Body of pancreas (tissue), 4 donors: ENCODE results near the gene GDF2. TPM values are rescaled to one million over a fixed set of nuclear protein-coding genes. Genes with fewer than 3 reads are reported as not detected.

ENCODE experiments used
- ATAC-seq: fragments of 150-250 bp; one replicate; pipeline ENCODE4 v1.9.1; 2016
- DNase-seq, 4 donors: peaks; one replicate each; pipeline ENCODE4 v3.0.0-alpha.2; 2019
- H3K27ac ChIP-seq, 4 donors: fragments of 200-600 bp; sonication (generic); 1 replicate in 3 of 4; 2 replicates in 1 of 4; pipeline versions ENCODE4 v1.5.1 to v1.6.1; 2016 to 2019; ENCODE audit warnings: mild to moderate bottlenecking in 1 of 4, mixed read lengths in 1 of 4, moderate library complexity in 1 of 4
- H3K27me3 ChIP-seq, 2 donors: fragments of 200-600 bp; sonication (generic); one replicate each; pipeline ENCODE4 v1.6.0; 2016; ENCODE audit warnings: mild to moderate bottlenecking in 1 of 2
- H3K36me3 ChIP-seq, 2 donors: fragments of 200-600 bp; sonication (generic); replicated peaks in 1 of 2; 2 replicates each; pipeline ENCODE4 v1.5.1; 2016; ENCODE audit warnings: low read depth in 2 of 2; ENCODE audit not compliant: insufficient read depth in 1 of 2
- H3K4me1 ChIP-seq: fragments of 200-600 bp; sonication (generic); one replicate; pipeline ENCODE4 v1.6.0; 2016
- H3K4me3 ChIP-seq, 2 donors: fragments of 200-600 bp; sonication (generic); 1 replicate in 1 of 2; 2 replicates in 1 of 2; pipeline ENCODE4 v1.5.1; 2016 to 2019
- H3K9me3 ChIP-seq, 3 donors: fragments of 200-600 bp; sonication (generic); 1 replicate in 2 of 3; 2 replicates in 1 of 3; pipeline ENCODE4 v1.5.1; 2016
- CTCF ChIP-seq, 7 experiments: fragments of 450-650 bp in 4 of 7; fragments of 200-600 bp in 3 of 7; sonication (generic) in 3 of 7; IDR thresholded peaks; one replicate each; pipeline ENCODE4 v1.5.1; 2016 to 2019; ENCODE audit warnings: antibody characterized with exemption in 7 of 7
- POLR2A ChIP-seq, 3 donors: fragments of 450-650 bp; IDR thresholded peaks; one replicate each; pipeline ENCODE4 v1.6.1; 2016; ENCODE audit warnings: antibody characterized with exemption in 3 of 3, mild to moderate bottlenecking in 2 of 3
- WGBS, 2 donors: methylation state at CpG; one replicate each; pipeline ENCODE4 v1.1.5; 2017; 5-methylcytosine and 5-hydroxymethylcytosine counted together
- intact Hi-C: fragments of 100-400 bp; cut with DNase I; formaldehyde crosslinking; loops from one replicate; pipeline ENCODE4 v1.15.1; 2023
- total RNA-seq, 2 donors: library from RNA; depleted of rRNA; stranded (reverse); fragments of >200 nt; gene quantifications; one replicate each; pipeline ENCODE4 v1.1.0, GENCODE V29; 2016

GDF2 gene
- total RNA-seq, 2 donors from 2014 or later = not detected

DNA sequence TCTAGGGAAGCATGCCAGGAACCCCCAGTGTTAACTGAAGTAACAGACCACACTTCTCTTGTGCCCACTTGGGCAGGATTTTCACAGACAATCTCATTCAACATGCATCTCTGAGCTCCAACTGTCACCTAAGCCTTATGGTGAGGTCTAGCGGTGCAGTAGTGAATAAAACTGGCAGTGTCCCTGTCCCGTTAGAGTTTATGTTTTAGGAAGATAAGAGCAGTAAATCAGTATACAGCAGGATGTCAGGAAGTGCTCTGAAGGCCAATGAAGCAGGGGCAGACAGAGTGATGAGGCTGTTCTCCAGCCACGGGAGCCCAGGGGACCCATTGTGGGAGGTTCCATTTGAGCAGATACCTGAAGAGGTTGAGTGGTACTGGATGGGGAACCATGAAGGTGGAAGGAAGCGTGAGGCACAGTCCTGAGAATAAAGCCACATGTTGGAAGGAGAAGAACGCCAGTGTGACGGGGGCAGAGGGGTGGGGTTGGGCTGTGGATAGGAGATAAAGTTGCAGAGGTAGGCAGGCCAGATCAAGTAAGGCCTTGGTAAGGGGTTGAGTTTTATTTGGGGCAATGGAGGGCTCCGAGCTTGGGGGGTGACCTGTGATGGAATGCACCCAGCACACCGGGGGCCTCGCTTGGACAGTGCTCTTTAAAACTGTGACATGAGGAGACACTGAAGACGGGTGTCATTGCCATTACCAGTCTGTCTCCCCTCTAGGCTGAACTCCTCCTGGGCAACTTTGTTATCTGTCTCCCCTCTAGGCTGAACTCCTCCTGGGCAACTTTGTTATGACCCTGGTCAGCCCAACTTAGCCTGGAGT lies 15.7 kb upstream of the GDF2 start:
- Histone ChIP-seq H3K27me3 (no peaks in the 10 kb centered on the region), H3K4me1 (peaks cover 95% of the 10 kb centered on the region), H3K27ac (peak overlapping the region; percentile 57 to 79 (median 64)), H3K9me3 (no peaks in the 10 kb centered on the region), H3K36me3 (no peaks in the 10 kb centered on the region), H3K4me3 (no peak overlapping the region)
- DNase-seq (peak; percentile 67 to 80 (median 76)), ATAC-seq (peak; percentile 54)
- WGBS, 2 donors = 29 to 41% methylated on average over 10 of the region's 10 CpGs
- intact Hi-C loops = no loop called here
- no peak for TF ChIP-seq CTCF (IDR thresholded peaks at IDR 0.05)
- TF ChIP-seq POLR2A (IDR thresholded peaks at IDR 0.05) = peak in 1 of 3 donors; percentile 32

GRCh38 chr10:47307381-47307780 lies 14.9 kb upstream of the GDF2 start:
- Histone ChIP-seq H3K27me3 (no peaks in the 10 kb centered on the region), H3K27ac (peak overlapping the region; percentile 32 to 79 (median 64)), H3K9me3 (no peaks in the 10 kb centered on the region), H3K4me1 (peaks cover 95% of the 10 kb centered on the region), H3K4me3 (no peak overlapping the region), H3K36me3 (no peaks in the 10 kb centered on the region)
- TF ChIP-seq CTCF (IDR thresholded peaks at IDR 0.05) (no peak), POLR2A (IDR thresholded peaks at IDR 0.05) (no peak)
- ATAC-seq (no peak), DNase-seq (no peak)
- WGBS, 2 donors = 87 to 89% methylated on average over 3 of the region's 3 CpGs
- intact Hi-C loops = no loop called here

- peak; percentile 45 to 65 (median 57) for DNase-seq
- H3K27me3 ChIP-seq = no peaks in the 10 kb centered on the region
- H3K36me3 ChIP-seq = peaks cover 0 to 1% of the 10 kb centered on the region in 2 donors
- intact Hi-C loops = no loop called here
- H3K27ac ChIP-seq = peak overlapping the region in 3 of 4 donors; percentile 55 to 83 (median 72)
- no peak for ATAC-seq
- 40 to 46% methylated on average over 9 of the region's 9 CpGs for WGBS, 2 donors
- TF ChIP-seq POLR2A (IDR thresholded peaks at IDR 0.05) (no peak), CTCF (IDR thresholded peaks at IDR 0.05) (no peak)
- H3K4me1 ChIP-seq = peaks cover 81% of the 10 kb centered on the region
- H3K9me3 ChIP-seq = no peaks in the 10 kb centered on the region
- H3K4me3 ChIP-seq = no peak overlapping the region
Measured at GRCh38 chr10:47308775-47309174, 13.5 kb upstream of the GDF2 start.

- ATAC-seq = no peak
- H3K9me3 ChIP-seq = no peaks in the 10 kb centered on the region
- TF ChIP-seq POLR2A (IDR thresholded peaks at IDR 0.05) (no peak), CTCF (IDR thresholded peaks at IDR 0.05) (peak in 3 of 7 experiments; percentile 20 to 27 (median 22))
- H3K27ac ChIP-seq = peak overlapping the region; percentile 54 to 83 (median 72)
- H3K27me3 ChIP-seq = no peaks in the 10 kb centered on the region
- H3K4me3 ChIP-seq = no peak overlapping the region
- H3K4me1 ChIP-seq = peaks cover 77% of the 10 kb centered on the region
- peaks cover 0 to 1% of the 10 kb centered on the region in 2 donors for H3K36me3 ChIP-seq
- WGBS, 2 donors = 79 to 89% methylated on average over 27 to 33 of the region's 34 CpGs
- intact Hi-C loops = no loop called here
- no peak for DNase-seq
Measured at GRCh38 chr10:47309408-47310089, 12.7 kb upstream of the GDF2 start.
